ENCODE data around the gene VILL.
"Not testable (repeated sequence)": the region's sequence is repeated elsewhere in the genome, so short reads cannot be mapped to it uniquely, and the experiment has no call there.

The VILL gene

GRCh38 chr3:37963016-37963415, 27.6 kb upstream of the VILL start:
- DNase-seq (ENCODE audit: extremely low read depth in 1 of 2, low read depth in 1 of 2): no peak

DNA sequence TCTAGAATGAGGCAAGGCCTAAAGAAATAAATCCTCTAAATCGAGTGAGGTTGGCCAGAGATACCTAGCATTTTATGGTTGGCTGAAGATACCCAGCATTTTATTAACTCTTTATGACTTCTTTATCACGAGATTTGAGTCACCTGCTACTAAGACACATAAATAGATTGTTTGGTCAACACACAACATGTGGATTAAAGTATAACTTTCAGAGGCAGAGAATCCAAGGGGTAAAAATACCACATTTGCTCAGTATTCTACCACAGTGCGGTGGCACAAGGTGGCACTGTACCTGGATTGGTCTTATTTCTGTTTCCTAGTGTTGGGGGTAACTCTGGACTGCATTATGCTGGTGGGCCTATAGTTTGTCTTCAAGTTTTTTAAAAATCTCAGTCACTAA, 27.0 kb upstream of the VILL start:
- DNase-seq (ENCODE audit: extremely low read depth in 1 of 2, low read depth in 1 of 2): no peak

GRCh38 chr3:37964146-37964545, 26.4 kb upstream of the VILL start:
- no peak for DNase-seq (ENCODE audit: extremely low read depth in 1 of 2, low read depth in 1 of 2)

GRCh38 chr3:37964716-37965115, 25.9 kb upstream of the VILL start:
- DNase-seq (ENCODE audit: extremely low read depth in 1 of 2, low read depth in 1 of 2): no peak

- peak; percentile 15 to 36 for DNase-seq (ENCODE audit: extremely low read depth in 1 of 2, low read depth in 1 of 2)
These were observed 23.2 kb upstream of the VILL start for GRCh38 chr3:37967260-37967881.

- DNase-seq (ENCODE audit: extremely low read depth in 1 of 2, low read depth in 1 of 2): no peak
These were observed 22.4 kb upstream of the VILL start for GRCh38 chr3:37968199-37968598.

DNA sequence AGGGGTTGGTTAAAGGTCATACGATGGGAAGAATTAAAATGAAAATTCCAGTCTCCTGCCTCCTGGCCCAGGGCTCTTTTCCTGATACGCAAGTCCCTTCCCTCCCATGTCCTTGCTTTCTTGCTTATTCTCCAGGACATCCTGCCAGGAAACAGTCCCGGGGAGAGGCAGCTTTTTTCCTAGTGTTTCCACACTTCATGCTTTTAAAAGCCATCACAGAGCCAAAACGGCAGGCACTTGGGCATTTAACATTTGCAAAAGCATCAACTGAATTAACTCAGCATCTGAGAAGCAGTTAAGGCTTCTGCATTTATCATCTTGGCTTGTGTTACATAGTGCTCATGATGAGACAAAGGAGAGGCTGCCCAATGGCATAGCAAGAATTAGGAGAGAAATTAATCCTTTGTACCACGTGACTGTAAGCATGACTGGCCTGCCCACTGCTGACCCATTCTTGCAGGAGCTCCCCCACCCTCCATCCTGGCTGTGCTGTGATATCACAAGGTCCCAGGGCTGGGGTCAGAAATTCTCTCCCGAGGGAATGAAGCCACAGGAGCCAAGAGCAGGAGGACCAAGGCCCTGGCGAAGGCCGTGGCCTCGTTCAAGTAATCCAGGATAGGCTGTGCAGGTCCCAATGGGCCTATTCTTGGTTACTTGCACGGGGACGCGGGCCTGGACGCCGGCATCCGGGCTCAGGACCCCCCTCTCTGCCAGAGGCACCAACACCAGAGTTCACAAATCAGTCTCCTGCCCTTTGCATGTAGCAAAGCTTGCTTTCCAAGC, 21.6 kb upstream of the VILL start:
- DNase-seq (ENCODE audit: extremely low read depth in 1 of 2, low read depth in 1 of 2): no peak

DNA sequence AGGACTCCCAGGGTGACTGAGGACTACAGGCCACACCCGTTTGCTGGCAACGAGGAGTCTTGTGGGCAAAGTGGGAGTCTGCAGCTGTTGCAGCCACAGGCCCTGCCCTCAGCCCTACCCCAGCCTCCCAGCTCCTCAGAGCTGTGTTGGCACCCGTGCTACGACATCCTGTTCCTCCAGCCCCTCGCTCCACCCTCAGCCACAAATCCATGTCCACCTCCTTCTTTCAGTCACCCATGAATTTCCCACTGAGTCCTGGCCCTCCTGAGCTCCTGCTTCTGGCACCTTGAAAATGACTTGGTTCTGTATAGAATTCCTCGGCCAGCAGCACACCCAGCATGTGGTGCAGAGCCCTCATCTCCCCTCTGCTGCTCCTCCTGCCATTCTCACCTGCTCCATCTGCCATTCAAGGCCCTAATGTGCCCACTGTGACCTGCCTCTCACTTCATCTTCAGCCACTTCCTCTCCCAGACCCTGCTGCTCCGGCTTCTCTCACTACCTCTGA, 20.9 kb upstream of the VILL start:
- no peak for DNase-seq (ENCODE audit: extremely low read depth in 1 of 2, low read depth in 1 of 2)

- DNase-seq (ENCODE audit: extremely low read depth in 1 of 2, low read depth in 1 of 2): no peak
These were observed 19.8 kb upstream of the VILL start for GRCh38 chr3:37970802-37971201.

DNA sequence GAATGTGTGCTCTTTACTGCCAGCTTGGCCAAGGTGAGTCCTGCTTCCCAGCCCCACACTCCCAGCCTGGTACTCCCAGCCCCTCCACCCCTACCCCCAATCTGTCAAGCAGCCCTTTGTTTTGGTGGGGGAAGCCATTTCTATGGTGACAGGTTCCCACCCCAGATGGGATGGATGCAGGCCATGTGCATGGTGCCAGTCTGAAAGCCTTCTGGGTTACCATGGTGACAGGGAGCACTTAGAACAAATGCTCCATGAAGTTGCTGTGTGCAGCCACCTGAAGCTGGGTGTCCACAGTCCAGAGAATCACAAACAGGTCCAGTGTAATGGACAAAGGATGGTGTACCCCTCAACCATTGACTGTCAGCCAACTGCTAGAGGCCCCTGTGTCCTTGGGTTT, 19.1 kb upstream of the VILL start:
- no peak for DNase-seq (ENCODE audit: extremely low read depth in 1 of 2, low read depth in 1 of 2)

DNA sequence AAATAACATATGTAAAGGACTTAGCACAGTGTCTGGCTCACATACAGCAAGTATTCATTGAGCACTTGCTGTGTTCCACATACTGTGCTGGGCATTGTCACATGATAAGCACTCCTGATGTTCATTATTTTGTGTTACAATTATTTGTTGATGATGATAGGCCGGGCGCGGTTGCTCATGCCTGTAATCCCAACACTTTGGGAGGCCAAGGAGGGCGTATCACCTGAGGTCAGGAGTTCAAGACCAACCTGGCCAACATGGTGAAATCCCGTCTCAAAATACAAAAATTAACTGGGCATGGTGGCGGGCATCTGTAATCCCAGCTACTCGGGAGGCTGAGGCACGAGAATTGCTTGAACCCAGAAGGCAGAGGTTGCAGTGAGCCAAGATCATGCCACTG, 18.5 kb upstream of the VILL start:
- not testable (repeated sequence) for DNase-seq (ENCODE audit: extremely low read depth in 1 of 2, low read depth in 1 of 2)

DNA sequence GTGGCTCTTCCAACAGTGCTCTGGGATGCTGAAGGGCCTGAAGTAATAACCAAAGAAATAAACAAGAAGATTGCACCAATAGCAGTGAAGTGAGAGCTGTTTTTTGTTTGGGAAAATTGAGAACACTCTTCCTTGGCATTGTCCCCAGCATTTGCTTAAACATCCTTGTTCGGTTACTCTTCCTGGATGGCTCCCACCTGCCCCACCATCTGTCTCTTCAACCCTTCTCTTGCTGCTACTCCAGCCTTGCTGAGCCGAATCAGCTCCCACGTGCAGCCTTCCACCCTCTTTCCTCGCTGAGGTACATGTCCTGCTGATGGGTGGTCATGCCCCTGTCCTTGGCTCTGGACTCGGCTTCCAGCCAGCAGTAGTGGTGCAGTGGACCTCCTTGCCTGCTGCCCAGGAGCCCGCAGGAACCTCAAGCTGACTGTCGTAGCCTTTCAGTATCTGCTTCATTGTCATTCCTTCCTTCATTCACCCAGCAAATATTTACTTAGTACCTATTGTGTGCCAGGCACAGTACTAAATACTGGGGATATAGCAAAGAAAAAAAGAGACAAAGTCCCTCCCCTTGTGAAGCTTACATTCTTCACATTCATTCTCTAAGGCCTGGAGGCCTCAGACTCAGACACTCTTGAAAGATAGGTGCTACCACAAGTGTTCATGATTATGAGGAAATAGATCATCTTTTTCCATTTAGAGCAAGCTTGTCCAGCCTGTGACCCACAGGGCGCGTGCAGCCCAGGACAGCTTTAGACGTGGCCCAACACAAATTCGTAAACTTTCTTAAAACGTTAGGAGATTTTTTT, 17.1 kb upstream of the VILL start:
- no peak for DNase-seq (ENCODE audit: extremely low read depth in 1 of 2, low read depth in 1 of 2)

DNA sequence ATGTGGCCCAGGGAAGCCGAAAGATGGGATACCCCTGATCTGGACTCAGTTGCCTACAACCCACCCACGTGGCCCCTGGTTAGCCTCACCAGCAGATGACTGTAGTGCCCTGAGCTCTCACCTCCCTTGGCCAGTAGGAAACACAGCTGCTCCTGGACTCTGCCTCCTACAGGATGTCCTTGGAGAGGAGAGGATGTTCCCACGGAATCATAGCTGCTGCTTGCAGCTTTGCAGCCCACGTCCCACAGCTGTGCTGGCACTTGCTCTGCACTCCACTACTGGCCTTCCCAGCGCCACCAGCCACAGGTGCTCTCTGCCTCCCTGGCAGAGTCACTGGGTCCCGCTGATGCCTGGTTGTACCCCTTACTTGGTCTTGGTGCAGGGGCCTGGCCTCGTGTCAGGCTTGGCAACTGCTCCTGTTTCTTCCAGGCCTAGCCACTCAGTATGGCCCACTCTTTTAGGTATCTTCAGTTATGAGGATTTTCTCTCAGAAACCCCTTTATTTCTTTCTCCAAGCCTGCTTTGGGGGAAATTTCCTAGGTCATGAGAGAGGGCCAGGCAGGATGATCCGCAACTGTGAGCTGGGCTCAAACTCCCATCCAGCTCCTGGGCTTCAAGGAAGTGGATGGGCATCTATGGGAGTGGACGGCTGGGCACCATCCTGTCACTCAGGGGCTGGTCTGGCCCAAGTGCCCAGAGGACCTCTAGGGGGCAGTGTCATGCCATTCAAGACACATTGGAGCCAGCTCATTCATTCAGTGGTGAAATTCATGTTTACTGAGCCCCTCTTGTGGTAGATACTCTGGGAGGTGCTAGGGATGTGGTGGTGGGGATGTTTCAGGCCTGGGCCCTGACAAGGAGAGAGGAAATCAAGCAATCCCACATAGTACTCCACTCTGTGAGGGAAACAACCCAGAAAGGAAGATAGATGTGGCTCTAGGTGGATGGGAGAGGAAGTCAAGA, 16.2 kb upstream of the VILL start:
- DNase-seq (ENCODE audit: extremely low read depth in 1 of 2, low read depth in 1 of 2): peak; percentile 40 to 41

DNA sequence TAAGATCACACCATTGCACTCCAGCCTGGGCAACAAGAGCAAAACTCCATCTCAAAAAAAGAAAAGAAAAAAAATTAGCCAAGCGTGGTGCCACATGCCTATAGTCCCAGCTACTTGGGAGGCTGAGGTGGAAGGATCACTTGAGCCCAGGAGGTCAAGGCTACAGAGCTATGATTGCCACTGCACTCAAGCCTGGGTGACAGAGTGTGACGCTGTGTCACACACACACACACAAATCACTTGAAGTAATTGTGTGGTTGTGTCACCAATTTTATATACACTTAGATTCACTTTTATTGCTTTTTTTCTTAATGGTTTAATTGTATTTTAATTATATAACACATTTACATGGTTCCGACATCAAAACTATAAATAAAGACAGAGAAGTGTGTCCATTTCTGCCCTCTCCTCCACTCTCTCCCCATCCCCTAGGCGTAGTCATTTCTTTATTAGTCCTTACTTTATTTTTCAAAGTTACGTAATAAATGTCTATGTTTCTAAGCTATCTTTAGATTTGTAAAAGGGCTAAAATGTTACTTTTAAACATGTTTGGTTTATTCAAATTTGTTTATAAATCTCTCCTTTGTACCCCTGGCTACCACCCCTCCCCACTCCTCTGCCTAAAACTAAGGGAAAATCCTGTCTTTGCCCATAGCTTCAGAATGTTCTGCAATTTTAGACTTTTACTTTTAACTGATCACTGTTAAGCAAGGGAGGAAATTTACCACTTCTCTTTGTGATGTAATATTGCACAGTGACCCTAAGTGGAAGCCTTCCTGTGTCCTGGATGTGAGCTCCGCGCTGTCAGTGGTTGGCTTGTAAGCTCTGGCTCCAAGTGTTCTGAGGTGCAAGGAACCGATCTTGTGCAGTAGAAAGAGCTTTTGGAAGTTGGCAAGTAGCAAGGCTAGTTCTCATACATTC, 10.8 kb upstream of the VILL start:
- DNase-seq (ENCODE audit: extremely low read depth in 1 of 2, low read depth in 1 of 2): no peak

DNA sequence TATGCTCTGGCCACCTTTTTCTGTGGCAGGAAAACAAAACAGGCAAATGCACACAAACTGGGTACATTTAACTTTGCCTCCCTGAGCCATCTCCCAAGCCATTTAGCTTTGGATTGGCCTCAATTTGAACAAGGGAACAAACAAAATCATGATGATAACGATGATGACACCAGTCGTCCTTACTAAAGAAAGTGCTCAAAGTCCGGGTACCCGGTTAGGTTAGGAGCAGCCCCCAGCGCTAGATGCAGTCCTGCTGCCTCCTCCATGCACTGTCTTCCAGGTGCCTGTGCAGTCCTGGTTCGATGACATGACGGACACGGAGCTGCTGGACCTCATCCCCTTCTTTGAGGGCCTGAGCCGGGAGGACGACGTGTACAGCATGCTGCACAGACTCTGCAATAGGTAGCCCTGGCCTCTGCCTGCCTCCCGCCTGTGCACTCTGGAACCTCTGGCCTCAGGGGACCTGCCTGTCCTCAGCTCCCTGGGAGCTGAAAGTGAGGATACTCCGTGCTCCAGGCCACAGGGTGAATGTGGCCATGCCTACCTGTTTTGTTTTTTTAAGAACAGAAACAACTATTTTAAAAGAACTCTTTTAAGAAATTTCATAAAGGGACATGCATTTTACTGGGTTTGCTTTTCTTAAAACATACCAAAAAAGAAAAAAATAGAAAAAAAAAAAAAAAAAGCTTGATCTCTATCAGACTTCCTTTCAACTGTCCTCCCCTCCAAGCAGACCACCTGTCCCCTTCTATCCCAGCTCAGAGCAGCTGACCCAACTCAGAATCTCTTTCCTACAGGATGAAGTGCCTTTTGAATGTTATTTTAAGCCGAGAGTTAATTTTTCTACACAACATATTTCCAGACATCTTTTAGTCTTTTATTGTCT, 9.9 kb upstream of the VILL start:
- DNase-seq (ENCODE audit: extremely low read depth in 1 of 2, low read depth in 1 of 2): no peak

DNA sequence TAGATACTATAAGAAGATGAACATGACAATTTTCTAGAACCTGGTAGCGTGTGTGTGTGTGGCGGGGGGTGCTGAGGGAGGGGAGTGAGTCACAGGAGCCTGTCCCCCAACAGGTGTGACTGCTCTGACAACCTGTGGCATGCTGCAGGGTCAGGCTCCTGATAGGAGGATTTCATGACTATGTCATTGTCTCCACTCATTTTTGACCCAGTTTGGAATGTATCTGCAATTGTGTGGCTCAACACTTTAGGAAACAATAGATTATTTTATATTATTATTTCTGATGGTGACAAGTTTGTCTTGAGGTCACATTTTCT, 9.3 kb upstream of the VILL start:
- DNase-seq (ENCODE audit: extremely low read depth in 1 of 2, low read depth in 1 of 2): no peak

DNA sequence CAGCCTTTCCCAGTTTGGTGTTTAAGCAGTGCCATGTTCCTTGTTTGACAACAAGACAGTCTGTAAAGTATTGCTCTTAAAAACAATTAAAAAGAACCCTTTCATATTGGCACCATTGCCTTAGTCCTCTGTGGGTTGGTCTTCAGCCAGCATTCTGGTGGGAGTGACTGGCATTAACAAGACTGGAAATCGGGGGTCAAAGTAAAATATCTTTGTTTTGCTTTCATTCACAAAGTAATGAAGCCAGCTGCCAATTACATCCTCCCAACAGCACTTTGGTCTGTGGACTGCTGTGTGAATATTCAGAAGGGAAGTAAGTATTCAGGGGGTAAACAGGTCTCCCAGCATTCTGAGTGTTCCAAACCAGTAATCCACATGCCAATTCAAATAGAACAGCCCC, 8.3 kb upstream of the VILL start:
- DNase-seq (ENCODE audit: extremely low read depth in 1 of 2, low read depth in 1 of 2): no peak

DNA sequence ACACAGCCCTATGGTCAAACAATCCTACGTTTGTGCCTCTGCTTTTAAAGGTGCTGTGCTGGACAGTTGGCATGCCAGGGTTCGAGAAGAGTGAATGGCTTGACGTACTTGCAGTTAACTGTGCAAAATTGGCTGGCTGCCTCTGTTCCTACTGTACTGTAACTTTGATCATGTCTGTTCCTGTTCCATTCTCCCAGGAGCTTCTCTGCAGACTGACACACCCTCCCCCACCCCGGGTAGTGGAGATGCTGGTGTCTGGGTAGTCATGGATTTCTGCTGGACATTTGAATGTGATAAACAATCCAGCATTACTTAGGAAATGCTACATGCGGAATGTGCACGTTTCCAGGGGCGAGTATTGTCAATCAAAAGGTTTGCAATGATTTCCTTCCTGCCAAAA, 6.5 kb upstream of the VILL start:
- no peak for DNase-seq (ENCODE audit: extremely low read depth in 1 of 2, low read depth in 1 of 2)

- DNase-seq (ENCODE audit: extremely low read depth in 1 of 2, low read depth in 1 of 2): no peak
These were observed 6.0 kb upstream of the VILL start for GRCh38 chr3:37984596-37984995.
